ENCODE measurements around the gene VANGL1.

Gene VANGL1

GRCh38 chr1:115647047-115647446 is 5.3 kb downstream of the VANGL1 start:
- intact Hi-C loops (cut with DNase I; ENCODE audit: low total_unique reads), result loop anchor here (10.0 kb wide), 1 partner anchor 128 kb away; no protein-coding TSS in a partner anchor
- Histone ChIP-seq H3K36me3 (peaks cover 0 to 5% (median 0%) of the 10 kb centered on the region in 3 donors), H3K9me3 (no peaks in the 10 kb centered on the region), H3K27me3 (no peaks in the 10 kb centered on the region), H3K27ac (no peak overlapping the region), H3K4me3 (no peak overlapping the region), H3K4me1 (peaks cover 0 to 41% (median 6%) of the 10 kb centered on the region in 4 donors)
- DNase-seq, result no peak
- no peak for TF ChIP-seq CTCF (IDR thresholded peaks at IDR 0.05)

- no peak for TF ChIP-seq CTCF (IDR thresholded peaks at IDR 0.05)
- Histone ChIP-seq H3K36me3 (peaks cover 0 to 9% (median 2%) of the 10 kb centered on the region in 3 donors), H3K9me3 (no peaks in the 10 kb centered on the region), H3K4me1 (peaks cover 0 to 45% (median 6%) of the 10 kb centered on the region in 4 donors), H3K4me3 (no peak overlapping the region), H3K27ac (no peak overlapping the region), H3K27me3 (no peaks in the 10 kb centered on the region)
- intact Hi-C loops (cut with DNase I; ENCODE audit: low total_unique reads), result loop anchor here (10.0 kb wide), 1 partner anchor 127 kb away; no protein-coding TSS in a partner anchor
- DNase-seq, result no peak
Observed at GRCh38 chr1:115647507-115647906, 5.7 kb downstream of the VANGL1 start.

GRCh38 chr1:115647919-115648650 is 6.3 kb downstream of the VANGL1 start:
- Histone ChIP-seq H3K27ac (no peak overlapping the region), H3K9me3 (no peaks in the 10 kb centered on the region), H3K4me1 (peaks cover 0 to 43% (median 6%) of the 10 kb centered on the region in 4 donors), H3K27me3 (no peaks in the 10 kb centered on the region), H3K36me3 (peaks cover 0 to 10% (median 4%) of the 10 kb centered on the region in 3 donors), H3K4me3 (no peak overlapping the region)
- intact Hi-C loops (cut with DNase I; ENCODE audit: low total_unique reads), result loop anchor here (10.0 kb wide), 1 partner anchor 127 kb away; no protein-coding TSS in a partner anchor
- no peak for TF ChIP-seq CTCF (IDR thresholded peaks at IDR 0.05)
- no peak for DNase-seq

- Histone ChIP-seq H3K4me3 (no peak overlapping the region), H3K4me1 (peaks cover 0 to 39% (median 6%) of the 10 kb centered on the region in 4 donors), H3K27ac (no peak overlapping the region), H3K36me3 (peaks cover 0 to 10% (median 4%) of the 10 kb centered on the region in 3 donors), H3K27me3 (no peaks in the 10 kb centered on the region), H3K9me3 (no peaks in the 10 kb centered on the region)
- no peak for TF ChIP-seq CTCF (IDR thresholded peaks at IDR 0.05)
- intact Hi-C loops (cut with DNase I; ENCODE audit: low total_unique reads), result loop anchor here (10.0 kb wide), 1 partner anchor 126 kb away; no protein-coding TSS in a partner anchor
- no peak for DNase-seq
Observed at GRCh38 chr1:115648717-115649691, 7.2 kb downstream of the VANGL1 start.

GRCh38 chr1:115649964-115650363 is 8.2 kb downstream of the VANGL1 start:
- Histone ChIP-seq H3K9me3 (no peaks in the 10 kb centered on the region), H3K36me3 (peaks cover 0 to 10% (median 4%) of the 10 kb centered on the region in 3 donors), H3K27me3 (no peaks in the 10 kb centered on the region), H3K27ac (no peak overlapping the region), H3K4me3 (no peak overlapping the region), H3K4me1 (peaks cover 0 to 48% (median 11%) of the 10 kb centered on the region in 4 donors)
- intact Hi-C loops (cut with DNase I; ENCODE audit: low total_unique reads), result loop anchor here (10.0 kb wide), 1 partner anchor 125 kb away; no protein-coding TSS in a partner anchor
- no peak for TF ChIP-seq CTCF (IDR thresholded peaks at IDR 0.05)
- no peak for DNase-seq
